ENCODE results near the gene GFI1.
"Not testable (repeated sequence)": the region's sequence is repeated elsewhere in the genome, so short reads cannot be mapped to it uniquely, and the experiment has no call there.

GFI1 gene
- 15.2 to 147 (median 23.7) reads per million in 3 experiments for total RNA-seq

GRCh38 chr1:92486251-92487077, at the start of gene GFI1:
TSS of gene GFI1 (minus strand) at chr1:92486925. CDS start at chr1:92483487, 3,438 bp downstream.
- DNase-seq, result no peak

- DNase-seq, result not testable (repeated sequence)
Observed at GRCh38 chr1:92532371-92532770, 45.6 kb upstream of the GFI1 start.

GRCh38 chr1:92531939-92532338, 45.2 kb upstream of the GFI1 start:
- DNase-seq, result not testable (repeated sequence)

GRCh38 chr1:92527670-92528069, 40.9 kb upstream of the GFI1 start:
- DNase-seq, result no peak

- not testable (repeated sequence) for DNase-seq
Observed at GRCh38 chr1:92524944-92525590, 38.3 kb upstream of the GFI1 start.

- DNase-seq, result no peak
Observed at GRCh38 chr1:92519043-92519442, 32.3 kb upstream of the GFI1 start.

- no peak for DNase-seq
Observed at GRCh38 chr1:92516574-92516973, 29.8 kb upstream of the GFI1 start.

GRCh38 chr1:92515796-92516201, 29.1 kb upstream of the GFI1 start:
- DNase-seq, result no peak

GRCh38 chr1:92511541-92511940, 24.8 kb upstream of the GFI1 start:
- no peak for DNase-seq

- no peak for DNase-seq
Observed at GRCh38 chr1:92509619-92510018, 22.9 kb upstream of the GFI1 start.

GRCh38 chr1:92505015-92505692, 18.4 kb upstream of the GFI1 start:
- DNase-seq, result no peak

GRCh38 chr1:92504291-92505014, 17.7 kb upstream of the GFI1 start:
- no peak for DNase-seq

GRCh38 chr1:92503926-92504285, 17.2 kb upstream of the GFI1 start:
- no peak for DNase-seq

GRCh38 chr1:92503043-92503925, 16.6 kb upstream of the GFI1 start:
- DNase-seq, result no peak

GRCh38 chr1:92502247-92502646, 15.5 kb upstream of the GFI1 start:
- no peak for DNase-seq

GRCh38 chr1:92500552-92500951, 13.8 kb upstream of the GFI1 start:
- no peak for DNase-seq

- no peak for DNase-seq
Observed at GRCh38 chr1:92495392-92496063, 8.8 kb upstream of the GFI1 start.

- DNase-seq, result no peak
Observed at GRCh38 chr1:92494485-92495141, 7.9 kb upstream of the GFI1 start.

GRCh38 chr1:92493139-92493538, 6.4 kb upstream of the GFI1 start:
- no peak for DNase-seq

- no peak for DNase-seq
Observed at GRCh38 chr1:92488832-92489231, 2.1 kb upstream of the GFI1 start.

- DNase-seq, result no peak
Observed at GRCh38 chr1:92488416-92488815, 1.7 kb upstream of the GFI1 start.

Measured in central memory CD4-positive, alpha-beta T cell (primary cell).